Cardiac fibroblast (primary cell): Measurements from ENCODE around the gene KRT32.
"Not testable (repeated sequence)": the region's sequence is repeated elsewhere in the genome, so short reads cannot be mapped to it uniquely, and the experiment has no call there.

Experiments
- DNase-seq, 2 donors: peaks; one replicate each; pipeline versions ENCODE4 v3.0.0 to v3.0.0-alpha.2; 2010; ENCODE audit warnings: low read depth in 2 of 2
- H3K4me3 ChIP-seq, 2 donors: replicated peaks in 1 of 2; 1 replicate in 1 of 2; 2 replicates in 1 of 2; pipeline ENCODE4 v1.5.1; 2011; ENCODE audit warnings: low read depth in 2 of 2, low read length in 2 of 2, mild to moderate bottlenecking in 2 of 2, moderate library complexity in 1 of 2
- CTCF ChIP-seq: IDR thresholded peaks from one replicate; pipeline ENCODE4 v1.5.1; 2011; ENCODE audit warnings: low read depth, mild to moderate bottlenecking, low read length, inconsistent platforms

KRT32 gene

GRCh38 chr17:41434415-41434814 is 32.8 kb downstream of the KRT32 start:
- no peak overlapping the region for H3K4me3 ChIP-seq
- no peak for TF ChIP-seq CTCF
- DNase-seq = no peak

- no peak for TF ChIP-seq CTCF
- DNase-seq = no peak
- H3K4me3 ChIP-seq = no peak overlapping the region
These were observed 33.2 kb downstream of the KRT32 start for GRCh38 chr17:41434005-41434404.

- no peak for TF ChIP-seq CTCF
- no peak for DNase-seq
These were observed 33.6 kb downstream of the KRT32 start for GRCh38 chr17:41433586-41433985.

GRCh38 chr17:41430376-41430775 is 36.8 kb downstream of the KRT32 start:
- not testable (repeated sequence) for DNase-seq, H3K4me3 ChIP-seq

More at GRCh38 chr17:41433586-41433985, 33.6 kb downstream of the KRT32 start:
- H3K4me3 ChIP-seq = no peak overlapping the region

GRCh38 chr17:41429667-41430066 is 37.5 kb downstream of the KRT32 start:
- H3K4me3 ChIP-seq = no peak overlapping the region
- no peak for DNase-seq
- TF ChIP-seq CTCF = no peak

- peak in 1 of 2 donors; percentile 10 for DNase-seq
- TF ChIP-seq CTCF = no peak
- H3K4me3 ChIP-seq = no peak overlapping the region
These were observed 38.4 kb downstream of the KRT32 start for GRCh38 chr17:41428591-41429291.

- no peak for DNase-seq
- TF ChIP-seq CTCF = no peak
These were observed 43.0 kb downstream of the KRT32 start, which contains the start of gene KRT37 for GRCh38 chr17:41424111-41424635. Gene KRT37 (minus strand): TSS chr17:41424585. CDS start chr17:41424523, 62 bp downstream.

GRCh38 chr17:41422586-41422985 is 44.6 kb downstream of the KRT32 start:
- not testable (repeated sequence) for DNase-seq, H3K4me3 ChIP-seq

More at GRCh38 chr17:41424111-41424635, 43.0 kb downstream of the KRT32 start, which contains the start of gene KRT37:
- no peak within 1 kb of the TSS for H3K4me3 ChIP-seq
